GM12878 (cell line): ENCODE results near the gene LEMD2. TPM values are rescaled to one million over a fixed set of nuclear protein-coding genes. Genes with fewer than 3 reads are reported as not detected.

Experiments
- ATAC-seq: fragments of 200-7000 bp; cut with Tn5 transposase; 3 replicates; pipeline ENCODE4 v1.9.1; 2020; ENCODE audit warnings: mild to moderate bottlenecking, moderate library complexity
- BruUV-seq: library from RNA; stranded (reverse); fragments of 400-500 nt; replicated peaks from 2 replicates; lab custom pipeline; 2021; lab: Mats Ljungman, UMichigan
- CTCF ChIA-PET: fragments of 300-600 bp; sonication (Branson Sonifier 250); formaldehyde crosslinking; extraction: SDS; loops from one replicate; lab custom pipeline; 2021; ENCODE audit warnings: inconsistent platforms; lab: Yijun Ruan, JAX
- POLR2A ChIA-PET: fragments of 350-600 bp; formaldehyde crosslinking; extraction: SDS; loops from one replicate; lab custom pipeline; 2021; ENCODE audit warnings: inconsistent platforms; lab: Charles Lee
- RAD21 ChIA-PET: fragments of 300-600 bp; sonication (Branson Sonifier 250); formaldehyde crosslinking; loops from one replicate; lab custom pipeline; 2023; ENCODE audit warnings: antibody characterized with exemption; ENCODE audit not compliant: unreplicated experiment; lab: Charles Lee
- SMC1A ChIA-PET: fragments of 300-600 bp; sonication (Branson Sonifier 250); formaldehyde crosslinking; loops from one replicate; lab custom pipeline; 2023; ENCODE audit not compliant: unreplicated experiment, uncharacterized antibody; lab: Charles Lee
- DNase-seq: peaks from one replicate; pipeline ENCODE4 v3.0.0-alpha.2; 2011; ENCODE audit warnings: low read depth, low spot score
- FAIRE-seq: peaks from 3 replicates; lab custom pipeline; 2011; peaks lifted over from hg19 to GRCh38; lab: Jason Lieb, UNC
- H2AFZ ChIP-seq: 2 replicates; pipeline ENCODE4 v1.6.0; 2011; ENCODE audit warnings: low read depth, low read length, control low read depth; ENCODE audit not compliant: control insufficient read depth
- H3K27ac ChIP-seq: 2 replicates; pipeline ENCODE4 v1.5.1; 2011; ENCODE audit warnings: control low read depth; ENCODE audit not compliant: control insufficient read depth, insufficient read depth
- H3K27me3 ChIP-seq, 2 experiments: replicated peaks in 1 of 2; 2 replicates each; pipeline versions ENCODE4 v1.6.0 to v1.6.1; 2011; ENCODE audit warnings: low read length in 1 of 2; ENCODE audit not compliant: control insufficient read depth in 2 of 2, insufficient read depth in 2 of 2
- H3K36me3 ChIP-seq, 2 experiments: 2 replicates each; pipeline ENCODE4 v1.5.1; 2011; ENCODE audit warnings: low read length in 1 of 2; ENCODE audit not compliant: control insufficient read depth in 2 of 2, insufficient read depth in 2 of 2
- H3K4me1 ChIP-seq: 2 replicates; pipeline ENCODE4 v1.6.1; 2011; ENCODE audit warnings: mild to moderate bottlenecking, low read length, moderate library complexity, mixed read lengths; ENCODE audit not compliant: control insufficient read depth, insufficient read depth
- H3K4me2 ChIP-seq: 2 replicates; pipeline ENCODE4 v1.6.0; 2011; ENCODE audit warnings: control low read depth; ENCODE audit not compliant: control insufficient read depth, insufficient read depth
- H3K4me3 ChIP-seq: fragments of 200-600 bp; sonication (generic); 2 replicates; pipeline ENCODE4 v1.5.1; 2016
- H3K79me2 ChIP-seq: 2 replicates; pipeline ENCODE4 v1.6.0; 2011; ENCODE audit warnings: low read length; ENCODE audit not compliant: control insufficient read depth, insufficient read depth
- H3K9ac ChIP-seq: 2 replicates; pipeline ENCODE4 v1.8.0; 2011; ENCODE audit warnings: low read length, control low read depth, mixed read lengths; ENCODE audit not compliant: control insufficient read depth, insufficient read depth
- H3K9me3 ChIP-seq: replicated peaks from 3 replicates; pipeline ENCODE4 v1.5.1; 2011; ENCODE audit warnings: mild to moderate bottlenecking, low read length; ENCODE audit not compliant: control insufficient read depth, insufficient read depth
- H4K20me1 ChIP-seq: 2 replicates; pipeline ENCODE4 v1.6.0; 2011; ENCODE audit not compliant: control insufficient read depth, insufficient read depth
- ETV6 ChIP-seq, 2 experiments: fragments of 450-650 bp in 1 of 2; IDR thresholded peaks in 1 of 2; conservative IDR thresholded peaks in 1 of 2; 2 replicates each; pipeline ENCODE4 v1.6.1; 2014; ENCODE audit warnings: antibody characterized with exemption in 1 of 2, borderline replicate concordance in 1 of 2, low read depth in 1 of 2, mild to moderate bottlenecking in 1 of 2, moderate library complexity in 1 of 2
- KAT2A ChIP-seq: conservative IDR thresholded peaks from 2 replicates; pipeline ENCODE4 v1.6.1; 2011; ENCODE audit warnings: low read depth, low read length; ENCODE audit not compliant: control insufficient read depth
- POU2F2 ChIP-seq: IDR thresholded peaks from 3 replicates; pipeline ENCODE4 v1.6.1; 2011; ENCODE audit warnings: low read depth, mild to moderate bottlenecking, low read length, borderline replicate concordance
- RAD21 ChIP-seq: IDR thresholded peaks from 2 replicates; pipeline ENCODE4 v1.6.1; 2011; ENCODE audit warnings: mild to moderate bottlenecking, low read depth, low read length, moderate library complexity; ENCODE audit not compliant: insufficient read depth
- RUNX3 ChIP-seq: IDR thresholded peaks from 2 replicates; pipeline ENCODE4 v1.6.1; 2012; ENCODE audit warnings: low read length, inconsistent platforms
- SMC3 ChIP-seq: IDR thresholded peaks from 2 replicates; pipeline ENCODE4 v1.6.1; 2011; ENCODE audit warnings: low read length, improper control_type of control experiment, borderline replicate concordance
- SP1 ChIP-seq: IDR thresholded peaks from one replicate; pipeline ENCODE4 v1.6.1; 2011; ENCODE audit warnings: low read depth, low read length
- SPI1 ChIP-seq: IDR thresholded peaks from 2 replicates; pipeline ENCODE4 v1.6.1; 2011; ENCODE audit warnings: low read depth, mild to moderate bottlenecking, low read length, moderate library complexity, borderline replicate concordance; ENCODE audit not compliant: insufficient read depth
- TARDBP ChIP-seq: IDR thresholded peaks from 2 replicates; pipeline ENCODE4 v1.6.1; 2016; ENCODE audit warnings: borderline replicate concordance
- USF1 ChIP-seq: IDR thresholded peaks from 2 replicates; pipeline ENCODE4 v1.6.1; 2011; ENCODE audit warnings: borderline replicate concordance, low read depth, mild to moderate bottlenecking, moderate library complexity, mixed read lengths, low read length; ENCODE audit not compliant: insufficient read depth; ENCODE audit errors: extremely low read length
- YY1 ChIP-seq: IDR thresholded peaks from 2 replicates; pipeline ENCODE4 v1.6.1; 2011; ENCODE audit warnings: low read depth, mild to moderate bottlenecking, low read length
- ZNF217 ChIP-seq: fragments of 450-650 bp; IDR thresholded peaks from 2 replicates; pipeline ENCODE4 v1.6.1; 2017; ENCODE audit warnings: antibody characterized with exemption, mild to moderate bottlenecking
- WGBS: methylation state at CpG from one replicate; pipeline ENCODE4 v1.1.6; 2016; ENCODE audit warnings: low lambda C conversion rate; ENCODE audit not compliant: insufficient replicate concordance, insufficient coverage; ENCODE audit errors: missing lambda C conversion rate; 5-methylcytosine and 5-hydroxymethylcytosine counted together
- in situ Hi-C: fragments of 300-500 bp; cut with MboI; formaldehyde crosslinking; loops from 9 replicates; pipeline ENCODE4 v1.14.3; 2018; ENCODE audit warnings: mixed read lengths
- intact Hi-C: fragments of 100-400 bp; cut with micrococcal nuclease; formaldehyde crosslinking; loops from one replicate; pipeline ENCODE4 v1.14.2; 2022; ENCODE audit not compliant: unreplicated experiment
- polyA plus RNA-seq, 11 experiments: library from polyadenylated mRNA; depleted of rRNA in 4 of 11; unstranded in 6 of 11; stranded (reverse) in 5 of 11; fragments of >200 nt; fragmentation: Nextera tagmentation in 4 of 11; fragmentation: Illumina TruSeq in 1 of 11; extraction: Ambion mirVana in 4 of 11; extraction: Trizol in 1 of 11; gene quantifications; 1 replicate in 1 of 11; 2 replicates in 10 of 11; pipeline versions ENCODE4 v1.2.1 to v1.2.3, GENCODE V29; 2011 to 2016; ENCODE audit warnings: inconsistent platforms in 2 of 11, missing spikeins in 2 of 11, low read depth in 1 of 11
- total RNA-seq, 4 experiments: library from RNA; depleted of rRNA in 3 of 4; stranded (reverse); fragments of >200 nt in 3 of 4; fragmentation: Illumina TruSeq in 1 of 4; extraction: Trizol in 1 of 4; gene quantifications; 2 replicates each; pipeline versions ENCODE4 v1.2.1 to v1.2.3, GENCODE V29; 2013 to 2021
- TF ChIP-seq, protein P1 (sequence below), 3 experiments: IDR thresholded peaks in 2 of 3; conservative IDR thresholded peaks in 1 of 3; 2 replicates each; pipeline ENCODE4 v1.5.1; 2011; ENCODE audit warnings: low read depth in 3 of 3, low read length in 3 of 3, mild to moderate bottlenecking in 3 of 3, control low read depth in 2 of 3, moderate library complexity in 2 of 3, inconsistent platforms in 1 of 3, mixed read lengths in 1 of 3; ENCODE audit not compliant: control insufficient read depth in 2 of 3, insufficient read depth in 1 of 3; ENCODE audit errors: extremely low read depth in 1 of 3
- TF ChIP-seq, protein P2 (sequence below): fragments of 450-650 bp; IDR thresholded peaks from 2 replicates; pipeline ENCODE4 v1.6.1; 2016; ENCODE audit warnings: mild to moderate bottlenecking
- TF ChIP-seq, protein P3 (sequence below): fragments of 450-650 bp; IDR thresholded peaks from 2 replicates; pipeline ENCODE4 v1.6.1; 2017; ENCODE audit warnings: mild to moderate bottlenecking

The LEMD2 gene
- total and polyA plus RNA-seq, 10 of the 15 experiments (the other 5 are each of a cell fraction or from before 2014, with no cell fraction given) = 0.45 to 47.1 (median 22.8) TPM

GRCh38 chr6:33768644-33769120, 20.2 kb downstream of the LEMD2 start:
- no peak overlapping the region for H3K4me2 ChIP-seq
- intact Hi-C loops = no loop called here
- WGBS = under 1% methylated on average over 7 of the region's 7 CpGs
- H3K36me3 ChIP-seq = no peaks in the 10 kb centered on the region; a peak in 1 of 4 replicates
- ChIA-PET CTCF (interaction anchor here (0.6 to 5.9 kb wide), 11 partner anchors 11 to 416 kb away, joined by 3 to 49 read pairs (median 4); partner anchors contain the start of gene UQCC2), RAD21 (interaction anchor here (4.6 kb wide), 1 partner anchor 259 kb away, joined by 25 read pairs; no protein-coding TSS in a partner anchor), POLR2A (no interaction called here), SMC1A (interaction anchor here (1.5 kb wide), 1 partner anchor 57 kb away, joined by 3 read pairs; the partner anchor contains the start of gene UQCC2)
- ATAC-seq (peak; percentile 91), FAIRE-seq (peak; percentile 7), DNase-seq (no peak)
- no peak overlapping the region for H3K27ac ChIP-seq
- H2AFZ ChIP-seq = no peak overlapping the region
- H3K9ac ChIP-seq = no peak overlapping the region
- no peaks in the 10 kb centered on the region; a peak in 1 of 4 replicates for H3K27me3 ChIP-seq
- no peaks in the 10 kb centered on the region for H3K9me3 ChIP-seq
- no peaks in the 10 kb centered on the region; the same call in 1 of the 2 replicates for H3K4me1 ChIP-seq
- in situ Hi-C loops = loop anchor here (5.0 kb wide), 1 partner anchor 389 kb away; no protein-coding TSS in a partner anchor
- no peaks in the 10 kb centered on the region for H3K79me2 ChIP-seq
- BruUV-seq = no TSS peak
- no peaks in the 10 kb centered on the region for H4K20me1 ChIP-seq
- no peak overlapping the region for H3K4me3 ChIP-seq
- TF ChIP-seq KAT2A = no peak
- TF ChIP-seq RUNX3 = peak; percentile 49
- TF ChIP-seq SPI1 = no peak
- TF ChIP-seq ETV6 (conservative IDR thresholded peaks at IDR 0.05 in 1 of 2, IDR thresholded peaks at IDR 0.05 in 1 of 2; ENCODE audit: borderline replicate concordance in 1 of 2, low read depth in 1 of 2) = no peak
- TF ChIP-seq USF1 = no peak
- TF ChIP-seq, protein P1, sequence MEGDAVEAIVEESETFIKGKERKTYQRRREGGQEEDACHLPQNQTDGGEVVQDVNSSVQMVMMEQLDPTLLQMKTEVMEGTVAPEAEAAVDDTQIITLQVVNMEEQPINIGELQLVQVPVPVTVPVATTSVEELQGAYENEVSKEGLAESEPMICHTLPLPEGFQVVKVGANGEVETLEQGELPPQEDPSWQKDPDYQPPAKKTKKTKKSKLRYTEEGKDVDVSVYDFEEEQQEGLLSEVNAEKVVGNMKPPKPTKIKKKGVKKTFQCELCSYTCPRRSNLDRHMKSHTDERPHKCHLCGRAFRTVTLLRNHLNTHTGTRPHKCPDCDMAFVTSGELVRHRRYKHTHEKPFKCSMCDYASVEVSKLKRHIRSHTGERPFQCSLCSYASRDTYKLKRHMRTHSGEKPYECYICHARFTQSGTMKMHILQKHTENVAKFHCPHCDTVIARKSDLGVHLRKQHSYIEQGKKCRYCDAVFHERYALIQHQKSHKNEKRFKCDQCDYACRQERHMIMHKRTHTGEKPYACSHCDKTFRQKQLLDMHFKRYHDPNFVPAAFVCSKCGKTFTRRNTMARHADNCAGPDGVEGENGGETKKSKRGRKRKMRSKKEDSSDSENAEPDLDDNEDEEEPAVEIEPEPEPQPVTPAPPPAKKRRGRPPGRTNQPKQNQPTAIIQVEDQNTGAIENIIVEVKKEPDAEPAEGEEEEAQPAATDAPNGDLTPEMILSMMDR (IDR thresholded peaks at IDR 0.05 in 2 of 3, conservative IDR thresholded peaks at IDR 0.05 in 1 of 3; ENCODE audit: control insufficient read depth in 2 of 3, extremely low read depth in 1 of 3, insufficient read depth in 1 of 3, low read depth in 3 of 3, low read length in 3 of 3) = peak; percentile 61 to 94 (median 78)
- no peak for TF ChIP-seq TARDBP
- no peak for TF ChIP-seq POU2F2
- no peak for TF ChIP-seq ZNF217
- TF ChIP-seq SMC3 = peak; percentile 56; the same call in 1 of the 2 replicates
- 0 out of 2 replicates have a peak, but pooled peaks have one; percentile 47 for TF ChIP-seq YY1
- TF ChIP-seq RAD21 = peak; percentile 70
- TF ChIP-seq, protein P2, sequence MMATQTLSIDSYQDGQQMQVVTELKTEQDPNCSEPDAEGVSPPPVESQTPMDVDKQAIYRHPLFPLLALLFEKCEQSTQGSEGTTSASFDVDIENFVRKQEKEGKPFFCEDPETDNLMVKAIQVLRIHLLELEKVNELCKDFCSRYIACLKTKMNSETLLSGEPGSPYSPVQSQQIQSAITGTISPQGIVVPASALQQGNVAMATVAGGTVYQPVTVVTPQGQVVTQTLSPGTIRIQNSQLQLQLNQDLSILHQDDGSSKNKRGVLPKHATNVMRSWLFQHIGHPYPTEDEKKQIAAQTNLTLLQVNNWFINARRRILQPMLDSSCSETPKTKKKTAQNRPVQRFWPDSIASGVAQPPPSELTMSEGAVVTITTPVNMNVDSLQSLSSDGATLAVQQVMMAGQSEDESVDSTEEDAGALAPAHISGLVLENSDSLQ = peak; percentile 10; the same call in 1 of the 2 replicates
- TF ChIP-seq SP1 = no peak
- TF ChIP-seq, protein P3, sequence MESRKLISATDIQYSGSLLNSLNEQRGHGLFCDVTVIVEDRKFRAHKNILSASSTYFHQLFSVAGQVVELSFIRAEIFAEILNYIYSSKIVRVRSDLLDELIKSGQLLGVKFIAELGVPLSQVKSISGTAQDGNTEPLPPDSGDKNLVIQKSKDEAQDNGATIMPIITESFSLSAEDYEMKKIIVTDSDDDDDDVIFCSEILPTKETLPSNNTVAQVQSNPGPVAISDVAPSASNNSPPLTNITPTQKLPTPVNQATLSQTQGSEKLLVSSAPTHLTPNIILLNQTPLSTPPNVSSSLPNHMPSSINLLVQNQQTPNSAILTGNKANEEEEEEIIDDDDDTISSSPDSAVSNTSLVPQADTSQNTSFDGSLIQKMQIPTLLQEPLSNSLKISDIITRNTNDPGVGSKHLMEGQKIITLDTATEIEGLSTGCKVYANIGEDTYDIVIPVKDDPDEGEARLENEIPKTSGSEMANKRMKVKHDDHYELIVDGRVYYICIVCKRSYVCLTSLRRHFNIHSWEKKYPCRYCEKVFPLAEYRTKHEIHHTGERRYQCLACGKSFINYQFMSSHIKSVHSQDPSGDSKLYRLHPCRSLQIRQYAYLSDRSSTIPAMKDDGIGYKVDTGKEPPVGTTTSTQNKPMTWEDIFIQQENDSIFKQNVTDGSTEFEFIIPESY = no peak
